Stimulated activated CD4-positive, alpha-beta T cell treated with anti-CD3 and anti-CD28 coated beads, Interleukin-12 subunit alpha, Interleukin-12 subunit beta, amount 100 ng/mL, for 48 hours (primary cell): ENCODE data around the gene GMPR.
"Not testable (repeated sequence)": the region's sequence is repeated elsewhere in the genome, so short reads cannot be mapped to it uniquely, and the experiment has no call there.

Source experiments
- DNase-seq, 3 donors: peaks; one replicate each; pipeline ENCODE4 v3.0.0-alpha.2; 2020; ENCODE audit warnings: low read depth in 2 of 3, low spot score in 1 of 3

The GMPR gene

GRCh38 chr6:16244869-16245451, 6.6 kb downstream of the GMPR start:
- DNase-seq: no peak

GRCh38 chr6:16248271-16248853, 10.0 kb downstream of the GMPR start:
- DNase-seq: no peak

GRCh38 chr6:16249971-16250370, 11.6 kb downstream of the GMPR start:
- no peak for DNase-seq

- no peak for DNase-seq
Measured at GRCh38 chr6:16251706-16252105, 13.3 kb downstream of the GMPR start.

- no peak for DNase-seq
Measured at GRCh38 chr6:16252686-16253299, 14.4 kb downstream of the GMPR start.

GRCh38 chr6:16253399-16254144, 15.2 kb downstream of the GMPR start:
- DNase-seq: no peak

GRCh38 chr6:16254535-16254934, 16.1 kb downstream of the GMPR start:
- DNase-seq: no peak

- no peak for DNase-seq
Measured at GRCh38 chr6:16256781-16257180, 18.4 kb downstream of the GMPR start.

- DNase-seq: no peak
Measured at GRCh38 chr6:16257999-16258708, 19.8 kb downstream of the GMPR start.

GRCh38 chr6:16258709-16259075, 20.3 kb downstream of the GMPR start:
- DNase-seq: no peak

GRCh38 chr6:16259604-16260003, 21.2 kb downstream of the GMPR start:
- DNase-seq: not testable (repeated sequence)

- DNase-seq: not testable (repeated sequence)
Measured at GRCh38 chr6:16260602-16261001, 22.2 kb downstream of the GMPR start.

- DNase-seq: not testable (repeated sequence)
Measured at GRCh38 chr6:16262773-16263172, 24.4 kb downstream of the GMPR start.

GRCh38 chr6:16263464-16264099, 25.2 kb downstream of the GMPR start:
- DNase-seq: not testable (repeated sequence)

GRCh38 chr6:16264785-16265184, 26.4 kb downstream of the GMPR start:
- DNase-seq: no peak

- no peak for DNase-seq
Measured at GRCh38 chr6:16265351-16266341, 27.3 kb downstream of the GMPR start.

GRCh38 chr6:16267428-16268263, 29.3 kb downstream of the GMPR start:
- DNase-seq: no peak

GRCh38 chr6:16269442-16270070, 31.2 kb downstream of the GMPR start:
- DNase-seq: not testable (repeated sequence)
